Lower leg skin (tissue), 3 donors: Measurements from ENCODE around the gene LTBP2.

ENCODE experiments used
- CTCF ChIP-seq, 3 donors: fragments of 450-650 bp; IDR thresholded peaks; one replicate each; pipeline ENCODE4 v1.5.1; 2016; ENCODE audit warnings: antibody characterized with exemption in 3 of 3, mild to moderate bottlenecking in 3 of 3, moderate library complexity in 2 of 3
- POLR2A ChIP-seq, 2 donors: fragments of 450-650 bp; IDR thresholded peaks; one replicate each; pipeline ENCODE4 v1.6.1; 2016 to 2017; ENCODE audit warnings: antibody characterized with exemption in 2 of 2, mild to moderate bottlenecking in 1 of 2, moderate library complexity in 1 of 2

- TF ChIP-seq CTCF (IDR thresholded peaks at IDR 0.05), result no peak
- TF ChIP-seq POLR2A (IDR thresholded peaks at IDR 0.05), result no peak
Observed at GRCh38 chr14:74539503-74539902, 72.5 kb downstream of the LTBP2 start.
